WERI-Rb-1 (cell line): ENCODE measurements around the gene MRPS34.

ENCODE experiments used
- DNase-seq: peaks from one replicate; pipeline ENCODE4 v3.0.0-alpha.2; 2020
- H3K27ac ChIP-seq: fragments of 250-450 bp; sonication (Bioruptor Pico); 2 replicates; pipeline ENCODE4 v1.5.1; 2020; ENCODE audit warnings: mild to moderate bottlenecking, moderate library complexity
- H3K27me3 ChIP-seq: fragments of 250-450 bp; sonication (Bioruptor Pico); 2 replicates; pipeline ENCODE4 v1.5.1; 2021; ENCODE audit warnings: mild to moderate bottlenecking, low read depth, moderate library complexity; ENCODE audit not compliant: insufficient read depth, severe bottlenecking
- H3K36me3 ChIP-seq: fragments of 250-450 bp; sonication (Bioruptor Pico); 2 replicates; pipeline ENCODE4 v1.5.1; 2020; ENCODE audit warnings: mild to moderate bottlenecking, moderate library complexity
- H3K4me3 ChIP-seq: 2 replicates; pipeline ENCODE4 v1.5.1; 2011; ENCODE audit warnings: low read depth, mild to moderate bottlenecking, control low read depth, low read length
- H3K9me3 ChIP-seq: fragments of 250-450 bp; sonication (Bioruptor Pico); 2 replicates; pipeline ENCODE4 v1.5.1; 2021; ENCODE audit warnings: mild to moderate bottlenecking, moderate library complexity; ENCODE audit not compliant: severe bottlenecking
- CTCF ChIP-seq: IDR thresholded peaks from 2 replicates; pipeline ENCODE4 v1.5.1; 2011; ENCODE audit warnings: low read depth, mild to moderate bottlenecking, control low read depth, inconsistent platforms, low read length

The MRPS34 gene

DNA sequence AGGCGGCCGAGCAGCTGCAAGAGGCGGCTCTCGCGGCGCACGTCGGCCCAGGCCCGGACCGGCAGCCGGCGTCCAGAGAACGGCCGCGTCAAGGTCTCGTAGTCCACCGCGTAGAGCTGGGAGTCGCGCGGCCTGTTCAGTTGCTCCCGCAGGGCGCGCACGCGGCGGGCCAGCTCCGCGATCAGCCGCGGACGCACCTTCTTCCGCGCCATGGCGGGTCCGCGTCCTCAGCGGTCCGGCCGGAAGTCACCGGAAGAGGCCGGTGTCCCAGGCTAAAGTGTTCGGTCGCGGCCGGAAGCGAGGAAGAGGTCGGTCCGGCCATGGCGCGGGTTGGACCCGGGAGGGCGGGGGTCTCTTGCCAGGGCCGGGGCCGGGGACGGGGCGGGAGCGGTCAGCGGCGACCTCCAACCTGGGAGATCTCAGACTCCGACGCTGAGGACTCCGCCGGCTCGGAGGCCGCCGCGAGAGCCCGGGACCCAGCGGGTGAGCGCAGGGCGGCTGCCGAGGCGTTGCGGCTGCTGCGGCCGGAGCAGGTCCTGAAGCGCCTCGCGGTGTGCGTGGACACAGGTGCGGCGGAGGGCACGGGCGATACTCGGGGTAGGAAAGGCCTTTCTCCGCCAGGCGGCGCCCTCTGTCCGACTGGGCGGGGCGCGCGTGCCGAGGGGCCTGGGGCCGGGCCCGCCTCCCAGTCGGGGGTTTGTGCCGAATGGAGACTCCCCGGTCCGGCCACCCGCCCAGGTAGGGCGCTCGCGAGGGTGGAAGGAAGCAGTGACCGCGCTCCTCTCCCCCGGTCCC, at the start of gene MRPS34:
MRPS34 (minus strand) TSS at position 227 of the 795 bp plus-strand sequence; CDS start at position 212, 15 bp downstream.
- Histone ChIP-seq H3K9me3 (no peaks in the 10 kb centered on the region), H3K27me3 (no peaks in the 10 kb centered on the region), H3K4me3 (peak within 1 kb of the TSS; percentile 77), H3K27ac (peak within 1 kb of the TSS; percentile 87), H3K36me3 (peaks cover 67% of the 10 kb centered on the region)
- peak; percentile 88 for DNase-seq
- TF ChIP-seq CTCF = peak; percentile 88

- no peak for TF ChIP-seq CTCF
- Histone ChIP-seq H3K4me3 (no peak overlapping the region), H3K36me3 (peaks cover 26% of the 10 kb centered on the region), H3K27ac (no peak overlapping the region), H3K9me3 (no peaks in the 10 kb centered on the region), H3K27me3 (no peaks in the 10 kb centered on the region)
- DNase-seq = no peak
These were observed 49.1 kb upstream of the MRPS34 start for GRCh38 chr16:1821861-1822611.

GRCh38 chr16:1820946-1821290, 48.0 kb upstream of the MRPS34 start:
- H3K9me3 ChIP-seq = no peaks in the 10 kb centered on the region
- no peak overlapping the region for H3K27ac ChIP-seq
- DNase-seq = no peak
- H3K4me3 ChIP-seq = no peak overlapping the region
- TF ChIP-seq CTCF = no peak
- H3K36me3 ChIP-seq = peaks cover 34% of the 10 kb centered on the region
- no peaks in the 10 kb centered on the region for H3K27me3 ChIP-seq

GRCh38 chr16:1820096-1820945, 47.4 kb upstream of the MRPS34 start:
- DNase-seq = no peak
- no peaks in the 10 kb centered on the region for H3K9me3 ChIP-seq

DNA sequence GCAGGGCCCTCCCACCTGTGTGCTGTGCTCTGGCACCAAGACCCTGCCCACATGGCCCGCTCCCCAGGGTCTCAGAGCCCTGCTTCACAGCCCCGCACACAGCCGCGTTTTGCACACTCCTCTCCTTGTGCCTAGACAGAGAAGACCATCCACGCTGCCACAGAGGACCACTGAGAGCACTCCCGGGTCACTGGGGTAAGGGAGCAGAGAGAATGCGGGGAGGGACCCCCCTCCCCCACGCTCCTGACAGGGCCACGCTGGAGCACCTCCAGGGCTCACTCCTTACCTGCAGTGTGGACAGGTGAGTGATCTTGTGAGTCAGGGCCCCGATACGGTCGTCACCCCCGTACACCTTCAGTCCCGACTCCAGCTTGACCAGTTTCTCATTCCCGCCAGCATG, 46.7 kb upstream of the MRPS34 start:
- peaks cover 34% of the 10 kb centered on the region for H3K36me3 ChIP-seq
- no peak for TF ChIP-seq CTCF

More at GRCh38 chr16:1820096-1820945, 47.4 kb upstream of the MRPS34 start:
- Histone ChIP-seq H3K27me3 (no peaks in the 10 kb centered on the region), H3K27ac (no peak overlapping the region), H3K36me3 (peaks cover 34% of the 10 kb centered on the region), H3K4me3 (no peak overlapping the region)
- TF ChIP-seq CTCF = no peak

More for the DNA sequence above, 46.7 kb upstream of the MRPS34 start:
- Histone ChIP-seq H3K4me3 (no peak overlapping the region), H3K9me3 (no peaks in the 10 kb centered on the region), H3K27ac (no peak overlapping the region), H3K27me3 (no peaks in the 10 kb centered on the region)
- DNase-seq = no peak
